Fibroblast of skin of right biceps (primary cell): ENCODE measurements around the gene HMCN2.

Experiments
- DNase-seq: peaks from one replicate; pipeline ENCODE4 v3.0.0-alpha.2; 2013

The HMCN2 gene

GRCh38 chr9:130290291-130291181 is 25.0 kb downstream of the HMCN2 start:
- peak; percentile 52 for DNase-seq

GRCh38 chr9:130291474-130291873 is 25.9 kb downstream of the HMCN2 start:
- no peak for DNase-seq

- peak; percentile 44 for DNase-seq
These were observed 26.5 kb downstream of the HMCN2 start for GRCh38 chr9:130292106-130292505.

GRCh38 chr9:130294664-130295063 is 29.1 kb downstream of the HMCN2 start:
- no peak for DNase-seq

- DNase-seq: no peak
These were observed 29.9 kb downstream of the HMCN2 start for GRCh38 chr9:130295431-130295830.

GRCh38 chr9:130295945-130296782 is 30.6 kb downstream of the HMCN2 start:
- no peak for DNase-seq

GRCh38 chr9:130296783-130297055 is 31.2 kb downstream of the HMCN2 start:
- DNase-seq: no peak

GRCh38 chr9:130297371-130297770 is 31.8 kb downstream of the HMCN2 start:
- DNase-seq: no peak

GRCh38 chr9:130298662-130299279 is 33.2 kb downstream of the HMCN2 start:
- peak; percentile 9 for DNase-seq

GRCh38 chr9:130299785-130300615 is 34.4 kb downstream of the HMCN2 start:
- no peak for DNase-seq

- DNase-seq: no peak
These were observed 35.2 kb downstream of the HMCN2 start for GRCh38 chr9:130300739-130301138.

GRCh38 chr9:130301483-130302286 is 36.1 kb downstream of the HMCN2 start:
- peak; percentile 64 for DNase-seq

- no peak for DNase-seq
These were observed 37.4 kb downstream of the HMCN2 start for GRCh38 chr9:130302785-130303612.

GRCh38 chr9:130303613-130304055 is 38.1 kb downstream of the HMCN2 start:
- no peak for DNase-seq

- no peak for DNase-seq
These were observed 38.6 kb downstream of the HMCN2 start for GRCh38 chr9:130304116-130304515.

- no peak for DNase-seq
These were observed 39.1 kb downstream of the HMCN2 start for GRCh38 chr9:130304643-130305042.

- no peak for DNase-seq
These were observed 39.8 kb downstream of the HMCN2 start for GRCh38 chr9:130305381-130305780.

GRCh38 chr9:130306823-130307666 is 41.5 kb downstream of the HMCN2 start:
- no peak for DNase-seq

GRCh38 chr9:130307667-130307943 is 42.0 kb downstream of the HMCN2 start:
- no peak for DNase-seq

- no peak for DNase-seq
These were observed 42.6 kb downstream of the HMCN2 start for GRCh38 chr9:130308081-130308571.
